ENCODE results near the gene GADD45B.

GADD45B gene, protein sequence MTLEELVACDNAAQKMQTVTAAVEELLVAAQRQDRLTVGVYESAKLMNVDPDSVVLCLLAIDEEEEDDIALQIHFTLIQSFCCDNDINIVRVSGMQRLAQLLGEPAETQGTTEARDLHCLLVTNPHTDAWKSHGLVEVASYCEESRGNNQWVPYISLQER

DNA sequence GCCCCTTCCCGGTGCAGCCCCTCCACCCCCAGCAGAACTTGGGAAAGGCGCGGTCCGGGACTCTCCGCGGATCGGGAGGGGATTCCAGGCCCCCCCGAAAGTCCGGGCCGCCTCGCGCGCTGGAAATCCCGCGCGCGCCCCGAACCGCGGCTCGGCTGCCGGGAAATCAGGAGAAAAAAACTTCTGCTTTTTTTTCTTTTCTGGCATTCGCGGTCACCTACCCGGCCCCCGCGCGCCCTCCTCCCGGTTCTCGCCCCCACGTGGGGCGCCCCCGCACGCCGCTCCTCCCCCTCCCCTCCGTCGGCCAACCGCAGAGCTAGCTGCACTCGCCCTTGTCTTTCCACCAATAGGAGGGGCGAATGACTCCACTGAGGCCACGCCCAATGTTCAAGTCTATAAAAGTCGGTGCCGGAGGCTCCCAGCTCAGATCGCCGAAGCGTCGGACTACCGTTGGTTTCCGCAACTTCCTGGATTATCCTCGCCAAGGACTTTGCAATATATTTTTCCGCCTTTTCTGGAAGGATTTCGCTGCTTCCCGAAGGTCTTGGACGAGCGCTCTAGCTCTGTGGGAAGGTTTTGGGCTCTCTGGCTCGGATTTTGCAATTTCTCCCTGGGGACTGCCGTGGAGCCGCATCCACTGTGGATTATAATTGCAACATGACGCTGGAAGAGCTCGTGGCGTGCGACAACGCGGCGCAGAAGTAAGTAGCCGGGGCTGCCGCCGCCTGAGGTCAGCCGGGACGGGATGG lies at the start of gene GADD45B:
TSS of gene GADD45B (plus strand) at position 426 of the 749 bp plus-strand sequence. CDS start at position 658, 232 bp downstream.
- TF ChIP-seq, protein P1, sequence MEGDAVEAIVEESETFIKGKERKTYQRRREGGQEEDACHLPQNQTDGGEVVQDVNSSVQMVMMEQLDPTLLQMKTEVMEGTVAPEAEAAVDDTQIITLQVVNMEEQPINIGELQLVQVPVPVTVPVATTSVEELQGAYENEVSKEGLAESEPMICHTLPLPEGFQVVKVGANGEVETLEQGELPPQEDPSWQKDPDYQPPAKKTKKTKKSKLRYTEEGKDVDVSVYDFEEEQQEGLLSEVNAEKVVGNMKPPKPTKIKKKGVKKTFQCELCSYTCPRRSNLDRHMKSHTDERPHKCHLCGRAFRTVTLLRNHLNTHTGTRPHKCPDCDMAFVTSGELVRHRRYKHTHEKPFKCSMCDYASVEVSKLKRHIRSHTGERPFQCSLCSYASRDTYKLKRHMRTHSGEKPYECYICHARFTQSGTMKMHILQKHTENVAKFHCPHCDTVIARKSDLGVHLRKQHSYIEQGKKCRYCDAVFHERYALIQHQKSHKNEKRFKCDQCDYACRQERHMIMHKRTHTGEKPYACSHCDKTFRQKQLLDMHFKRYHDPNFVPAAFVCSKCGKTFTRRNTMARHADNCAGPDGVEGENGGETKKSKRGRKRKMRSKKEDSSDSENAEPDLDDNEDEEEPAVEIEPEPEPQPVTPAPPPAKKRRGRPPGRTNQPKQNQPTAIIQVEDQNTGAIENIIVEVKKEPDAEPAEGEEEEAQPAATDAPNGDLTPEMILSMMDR (conservative IDR thresholded peaks at IDR 0.05) = no peak
- H3K27ac ChIP-seq = peak within 1 kb of the TSS; percentile 72

DNA sequence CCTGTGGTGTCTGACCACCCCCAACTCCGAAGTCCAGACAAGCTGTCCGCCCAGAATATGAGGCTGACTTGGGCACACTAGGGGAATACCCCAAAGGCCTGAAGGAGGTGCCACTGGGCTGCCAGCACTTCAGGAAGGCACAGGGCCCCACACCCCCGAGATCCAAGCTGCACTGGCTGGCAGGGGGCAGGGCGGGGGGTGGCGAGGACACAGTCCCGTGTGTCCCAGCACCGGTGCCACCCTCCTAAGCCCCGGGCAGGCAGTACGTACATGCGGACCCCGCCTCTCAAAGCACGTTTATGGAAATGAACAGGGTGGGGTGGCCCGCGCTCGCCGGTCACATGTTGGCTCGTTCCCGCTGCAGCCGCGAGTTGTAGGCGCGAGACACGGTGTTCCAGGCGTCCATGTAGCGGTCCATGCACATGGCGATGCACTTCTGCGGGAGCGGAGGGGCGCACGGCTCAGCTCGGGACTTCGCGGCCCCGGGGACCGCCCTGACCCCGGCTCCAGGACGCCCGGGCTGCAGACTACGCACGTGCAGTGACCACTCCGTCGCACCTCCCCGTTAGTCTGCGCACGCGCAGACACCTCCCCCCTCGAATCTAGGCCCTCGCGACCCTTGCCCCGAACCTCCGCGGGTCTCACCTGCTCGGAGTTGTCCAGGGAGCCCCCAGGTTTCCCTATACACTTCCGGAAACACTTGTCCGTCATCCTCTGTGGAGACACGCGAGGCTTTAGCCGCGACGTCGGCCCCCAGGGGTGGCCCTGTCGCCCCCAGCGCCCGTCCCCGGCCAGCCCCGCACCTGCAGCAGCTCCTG lies 49.1 kb upstream of the GADD45B start:
- TF ChIP-seq, protein P1 (conservative IDR thresholded peaks at IDR 0.05) = no peak

DNA sequence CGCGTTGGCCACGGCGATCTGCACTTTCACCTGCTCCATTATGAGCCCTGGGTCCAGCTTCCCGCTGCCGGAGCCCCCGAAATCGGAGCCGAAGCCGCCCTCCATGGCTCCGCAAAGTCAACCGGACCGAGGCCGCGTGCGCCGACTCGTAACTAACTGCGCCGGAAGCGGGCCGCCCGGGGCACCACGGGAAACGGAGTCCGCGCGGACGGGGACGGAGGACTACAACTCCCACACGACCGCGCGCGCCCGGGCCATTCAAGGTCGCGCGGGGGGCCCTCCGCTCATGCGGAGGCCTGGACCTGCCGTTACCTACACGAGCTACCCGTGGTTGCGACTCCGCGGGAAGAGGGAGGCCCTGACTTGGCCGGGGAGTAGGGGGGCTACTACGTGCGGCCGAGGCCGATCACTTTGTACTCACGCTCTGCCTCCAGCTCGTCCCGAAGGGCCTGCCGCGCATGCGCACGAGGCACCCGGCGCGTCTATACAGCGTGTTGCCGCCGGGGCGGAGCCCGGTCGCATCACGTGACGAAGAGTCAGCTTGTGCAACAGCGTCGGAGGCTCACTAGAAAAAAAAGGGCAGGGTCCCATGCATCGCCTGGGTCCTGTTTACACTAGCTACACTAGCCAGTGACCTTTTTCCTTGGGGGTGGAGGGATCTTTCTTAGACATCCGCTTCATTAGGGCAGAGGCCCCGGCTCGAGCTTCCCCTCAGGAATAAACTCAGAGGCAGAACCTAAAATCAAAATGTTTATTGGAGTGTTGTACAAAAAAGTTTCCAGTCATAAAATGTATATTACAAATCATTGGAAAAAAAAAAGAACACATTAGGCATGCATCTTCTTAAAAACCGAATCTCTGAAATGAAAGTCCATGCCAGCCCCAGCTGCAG lies 48.3 kb upstream of the GADD45B start, which contains the start of gene TIMM13:
TSS of gene TIMM13 (minus strand) at position 158 of the 892 bp plus-strand sequence. CDS start at position 105, 53 bp downstream.
- H3K27ac ChIP-seq = peak within 1 kb of the TSS; percentile 95
- TF ChIP-seq, protein P1 (conservative IDR thresholded peaks at IDR 0.05) = no peak

More for the DNA sequence above, 49.1 kb upstream of the GADD45B start:
- H3K27ac ChIP-seq = peak overlapping the region; percentile 95

DNA sequence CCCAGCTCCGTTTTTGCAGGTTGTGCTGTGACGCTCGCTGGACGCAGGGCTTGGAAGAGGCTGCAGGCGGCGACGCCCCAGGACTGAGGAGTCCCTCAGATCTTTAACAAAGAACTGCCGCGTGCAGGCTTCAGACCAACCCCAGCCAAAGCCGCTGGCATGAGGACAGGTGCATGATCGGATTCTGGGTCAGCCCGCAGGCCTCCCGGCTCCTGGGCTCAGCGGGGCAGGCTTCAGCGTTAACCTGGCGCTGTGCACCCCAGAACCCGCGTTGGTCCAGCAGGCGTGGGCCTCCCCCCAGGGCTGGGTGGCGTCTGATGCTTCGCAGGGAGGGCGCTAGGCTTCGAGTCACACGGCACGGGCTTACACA lies 47.6 kb upstream of the GADD45B start:
- H3K27ac ChIP-seq = peak overlapping the region; percentile 95
- TF ChIP-seq, protein P1 (conservative IDR thresholded peaks at IDR 0.05) = no peak

DNA sequence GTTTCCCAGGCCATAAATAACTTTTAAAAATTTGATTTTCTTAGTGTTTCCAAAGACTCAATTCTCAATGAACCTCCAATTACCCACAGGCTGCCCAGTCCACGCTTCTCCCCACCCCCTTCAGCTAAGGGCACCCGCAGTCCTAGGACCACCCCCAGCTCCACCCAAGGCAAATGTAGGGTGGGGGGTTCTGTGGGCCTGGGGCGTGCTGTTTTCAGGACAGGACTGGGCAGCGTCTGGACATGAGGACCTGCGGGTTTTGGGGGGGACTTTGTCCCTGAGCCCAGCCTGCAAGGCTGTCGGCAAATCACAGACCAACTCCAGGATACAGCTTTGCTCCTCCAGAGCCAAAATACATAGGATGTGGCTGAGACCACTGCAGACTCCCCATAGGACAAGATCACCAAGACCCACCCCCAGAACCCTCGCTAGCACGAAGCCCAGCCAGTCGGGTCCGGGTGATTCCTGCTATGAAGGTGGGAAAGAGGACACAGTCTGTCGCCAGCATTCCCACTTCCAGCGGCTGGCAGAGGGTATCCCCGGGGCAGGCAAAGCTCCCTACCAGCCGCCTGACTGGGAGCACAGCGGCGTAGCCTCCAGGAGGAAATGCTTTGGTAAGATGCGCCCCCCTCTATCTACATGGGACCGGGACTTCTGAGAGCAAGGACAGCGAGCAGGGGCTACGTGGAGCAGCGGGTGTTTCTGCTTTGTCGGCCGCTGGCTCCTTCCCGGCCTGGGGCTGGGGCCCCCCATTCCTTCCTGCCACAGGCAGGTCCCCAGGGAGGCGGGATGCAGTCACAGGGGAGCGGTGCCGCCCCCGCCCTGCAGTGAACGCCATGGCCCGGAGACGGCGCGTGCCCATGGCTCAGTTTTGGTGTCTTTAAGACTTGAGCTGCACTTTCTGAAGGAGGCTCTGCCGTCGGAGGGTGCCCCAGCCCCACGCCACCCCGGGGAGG lies 46.9 kb upstream of the GADD45B start:
- TF ChIP-seq, protein P1 (conservative IDR thresholded peaks at IDR 0.05) = no peak
- peak overlapping the region; percentile 95 for H3K27ac ChIP-seq

DNA sequence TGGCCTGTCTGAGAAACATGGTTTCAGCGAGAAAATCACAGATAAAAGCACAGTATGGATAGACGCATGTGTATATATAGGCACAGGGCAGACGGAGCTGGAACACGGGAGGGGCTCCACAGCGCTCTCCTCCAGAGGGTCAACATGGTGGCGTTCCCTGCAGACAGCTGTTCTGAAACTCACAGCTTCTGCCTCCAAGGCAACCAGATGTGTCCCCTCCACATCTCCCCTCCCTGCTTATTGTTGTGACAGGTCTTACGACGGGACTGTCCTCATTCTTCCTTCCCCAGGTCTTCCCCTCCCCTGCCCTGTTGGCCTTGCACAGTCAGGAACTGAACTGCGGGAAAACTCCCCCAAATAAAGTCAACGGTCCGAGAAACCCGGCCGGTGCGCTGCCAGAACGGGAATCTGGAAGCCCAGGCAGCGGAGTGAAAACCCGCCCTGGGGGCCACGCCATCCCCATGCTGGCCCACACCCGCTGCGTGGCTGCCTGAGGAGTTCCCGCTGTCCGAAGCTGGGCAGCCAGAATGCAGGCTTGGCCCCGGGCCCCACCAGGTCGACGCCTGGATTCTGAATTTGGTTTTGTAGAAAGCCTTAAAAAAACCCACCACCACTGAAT lies 45.9 kb upstream of the GADD45B start:
- no peak overlapping the region for H3K27ac ChIP-seq
- TF ChIP-seq, protein P1 (conservative IDR thresholded peaks at IDR 0.05) = no peak

Measured in VCaP (cell line).